ENCODE results near the gene KRTAP6-2. TPM values are rescaled to one million over a fixed set of nuclear protein-coding genes. Genes with fewer than 3 reads are reported as not detected.

Gene KRTAP6-2
- total RNA-seq (not detected), polyA plus RNA-seq (not detected), total RNA-seq (not detected)

- no peak within 1 kb of the TSS for H3K27ac Mint-ChIP-seq
- ChIA-PET POLR2A (no interaction called here), CTCF (no interaction called here)
- H3K4me1 Mint-ChIP-seq, result no peaks in the 10 kb centered on the region
- no peak for ATAC-seq
- Histone ChIP-seq H3K27ac (ENCODE audit: low read depth, low read length) (no peak within 1 kb of the TSS), H3K27me3 (ENCODE audit: control insufficient read depth in 2 of 2, insufficient read depth in 2 of 2, low read length in 2 of 2) (no peaks in the 10 kb centered on the region), H3K4me1 (ENCODE audit: control insufficient read depth in 2 of 2, insufficient read depth in 2 of 2, low read length in 2 of 2) (no peaks in the 10 kb centered on the region), H3K9me3 (ENCODE audit: control insufficient read depth in 2 of 3, low read length in 3 of 3) (no peaks in the 10 kb centered on the region), H3K4me3 (ENCODE audit: low read length) (no peak within 1 kb of the TSS), H3K36me3 (ENCODE audit: control insufficient read depth in 2 of 3, insufficient read depth in 3 of 3, low read length in 3 of 3) (no peaks in the 10 kb centered on the region)
- peaks cover 0 to 14% (median 0%) of the 10 kb centered on the region in 5 donors for H3K27me3 Mint-ChIP-seq
- H3K36me3 Mint-ChIP-seq, result no peaks in the 10 kb centered on the region
- intact Hi-C loops (cut with micrococcal nuclease), result no loop called here
- no peak within 1 kb of the TSS for H3K4me3 Mint-ChIP-seq
- peaks cover 0 to 17% (median 4%) of the 10 kb centered on the region in 11 donors for H3K9me3 Mint-ChIP-seq
- no peak for DNase-seq
Measured at GRCh38 chr21:30598802-30599201, at the start of gene KRTAP6-2. Gene KRTAP6-2 (minus strand): TSS chr21:30598902. CDS start chr21:30598874, 28 bp downstream.

GRCh38 chr21:30646904-30647414 is 48.3 kb upstream of the KRTAP6-2 start:
- no peaks in the 10 kb centered on the region for H3K36me3 Mint-ChIP-seq
- no peak overlapping the region for H3K4me3 Mint-ChIP-seq
- no peak overlapping the region for H3K27ac ChIP-seq (ENCODE audit: low read depth, low read length)
- no peak overlapping the region for H3K27ac Mint-ChIP-seq
- no peaks in the 10 kb centered on the region for H3K27me3 ChIP-seq (ENCODE audit: control insufficient read depth in 2 of 2, insufficient read depth in 2 of 2, low read length in 2 of 2)
- intact Hi-C loops (cut with micrococcal nuclease), result no loop called here
- ATAC-seq, result no peak
- CTCF ChIA-PET, result no interaction called here
- no peaks in the 10 kb centered on the region for H3K4me1 Mint-ChIP-seq
- H3K36me3 ChIP-seq (ENCODE audit: control insufficient read depth in 2 of 3, insufficient read depth in 3 of 3, low read length in 3 of 3), result no peaks in the 10 kb centered on the region
- H3K4me1 ChIP-seq (ENCODE audit: control insufficient read depth in 2 of 2, insufficient read depth in 2 of 2, low read length in 2 of 2), result no peaks in the 10 kb centered on the region
- H3K27me3 Mint-ChIP-seq, result peaks cover 0 to 23% (median 6%) of the 10 kb centered on the region in 5 donors
- H3K9me3 ChIP-seq (ENCODE audit: control insufficient read depth in 2 of 3, low read length in 3 of 3), result no peaks in the 10 kb centered on the region
- POLR2A ChIA-PET, result no interaction called here
- DNase-seq, result no peak
- no peak overlapping the region for H3K4me3 ChIP-seq (ENCODE audit: low read length)
- H3K9me3 Mint-ChIP-seq, result peaks cover 0 to 28% (median 3%) of the 10 kb centered on the region in 11 donors

DNA sequence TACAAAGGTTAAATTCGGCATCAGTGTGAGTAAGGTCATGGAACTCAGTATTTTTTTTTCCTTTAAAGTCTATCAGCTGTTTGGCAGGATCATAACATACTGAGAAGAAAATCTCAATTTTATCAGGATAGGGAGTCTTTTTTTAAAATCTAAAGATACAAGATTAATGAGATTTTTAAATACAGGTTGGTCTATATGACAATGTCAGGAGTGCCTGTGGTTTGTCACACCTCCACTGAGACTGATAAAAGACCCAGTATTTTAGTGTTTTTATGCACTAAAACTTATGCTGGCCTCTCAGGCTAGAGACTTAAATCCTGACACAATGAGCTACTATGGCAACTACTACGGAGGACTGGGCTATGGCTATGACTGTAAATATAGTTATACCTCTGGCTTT is 43.9 kb upstream of the KRTAP6-2 start, which contains the start of gene KRTAP20-3:
TSS of gene KRTAP20-3 (plus strand) at position 301 of the 400 bp plus-strand sequence.
- Histone ChIP-seq H3K27ac (ENCODE audit: low read depth, low read length) (no peak within 1 kb of the TSS), H3K36me3 (ENCODE audit: control insufficient read depth in 2 of 3, insufficient read depth in 3 of 3, low read length in 3 of 3) (no peaks in the 10 kb centered on the region), H3K27me3 (ENCODE audit: control insufficient read depth in 2 of 2, insufficient read depth in 2 of 2, low read length in 2 of 2) (no peaks in the 10 kb centered on the region), H3K9me3 (ENCODE audit: control insufficient read depth in 2 of 3, low read length in 3 of 3) (no peaks in the 10 kb centered on the region), H3K4me1 (ENCODE audit: control insufficient read depth in 2 of 2, insufficient read depth in 2 of 2, low read length in 2 of 2) (no peaks in the 10 kb centered on the region), H3K4me3 (ENCODE audit: low read length) (no peak within 1 kb of the TSS)
- ChIA-PET CTCF (no interaction called here), POLR2A (no interaction called here)
- H3K4me3 Mint-ChIP-seq, result no peak within 1 kb of the TSS
- H3K27me3 Mint-ChIP-seq, result peaks cover 0 to 29% (median 7%) of the 10 kb centered on the region in 5 donors
- DNase-seq (no peak), ATAC-seq (no peak)
- peaks cover 0 to 30% (median 5%) of the 10 kb centered on the region in 11 donors for H3K9me3 Mint-ChIP-seq
- no peaks in the 10 kb centered on the region for H3K4me1 Mint-ChIP-seq
- H3K27ac Mint-ChIP-seq, result peak within 1 kb of the TSS in 1 of 9 donors; percentile 11
- intact Hi-C loops (cut with micrococcal nuclease), result no loop called here
- H3K36me3 Mint-ChIP-seq, result no peaks in the 10 kb centered on the region

- CTCF ChIA-PET, result interaction anchor here (0.7 kb wide), 1 partner anchor 340 kb away, joined by 3 read pairs; no protein-coding TSS in a partner anchor
- intact Hi-C loops (cut with micrococcal nuclease), result no loop called here
- no peak for DNase-seq
- no peak overlapping the region for H3K27ac Mint-ChIP-seq
- POLR2A ChIA-PET, result no interaction called here
- no peak for ATAC-seq
- Histone ChIP-seq H3K36me3 (ENCODE audit: control insufficient read depth in 2 of 3, insufficient read depth in 3 of 3, low read length in 3 of 3) (no peaks in the 10 kb centered on the region), H3K27ac (ENCODE audit: low read depth, low read length) (no peak overlapping the region), H3K4me3 (ENCODE audit: low read length) (no peak overlapping the region), H3K9me3 (ENCODE audit: control insufficient read depth in 2 of 3, low read length in 3 of 3) (no peaks in the 10 kb centered on the region), H3K27me3 (ENCODE audit: control insufficient read depth in 2 of 2, insufficient read depth in 2 of 2, low read length in 2 of 2) (no peaks in the 10 kb centered on the region), H3K4me1 (ENCODE audit: control insufficient read depth in 2 of 2, insufficient read depth in 2 of 2, low read length in 2 of 2) (no peaks in the 10 kb centered on the region)
- H3K9me3 Mint-ChIP-seq, result peaks cover 0 to 15% (median 5%) of the 10 kb centered on the region in 11 donors
- H3K27me3 Mint-ChIP-seq, result peaks cover 0 to 18% (median 3%) of the 10 kb centered on the region in 5 donors
- no peaks in the 10 kb centered on the region for H3K4me1 Mint-ChIP-seq
- H3K36me3 Mint-ChIP-seq, result no peaks in the 10 kb centered on the region
- no peak overlapping the region for H3K4me3 Mint-ChIP-seq
Measured at GRCh38 chr21:30638686-30639085, 40.0 kb upstream of the KRTAP6-2 start.

- no peak within 1 kb of the TSS for H3K4me3 ChIP-seq (ENCODE audit: low read length)
- no peaks in the 10 kb centered on the region for H3K27me3 ChIP-seq (ENCODE audit: control insufficient read depth in 2 of 2, insufficient read depth in 2 of 2, low read length in 2 of 2)
- intact Hi-C loops (cut with micrococcal nuclease), result no loop called here
- H3K27ac ChIP-seq (ENCODE audit: low read depth, low read length), result no peak within 1 kb of the TSS
- H3K4me1 ChIP-seq (ENCODE audit: control insufficient read depth in 2 of 2, insufficient read depth in 2 of 2, low read length in 2 of 2), result no peaks in the 10 kb centered on the region
- no peaks in the 10 kb centered on the region for H3K36me3 ChIP-seq (ENCODE audit: control insufficient read depth in 2 of 3, insufficient read depth in 3 of 3, low read length in 3 of 3)
- Mint-ChIP-seq H3K27ac (no peak within 1 kb of the TSS), H3K36me3 (no peaks in the 10 kb centered on the region), H3K4me3 (no peak within 1 kb of the TSS), H3K27me3 (peaks cover 0 to 10% (median 0%) of the 10 kb centered on the region in 5 donors), H3K4me1 (no peaks in the 10 kb centered on the region), H3K9me3 (peaks cover 0 to 9% (median 0%) of the 10 kb centered on the region in 11 donors)
- POLR2A ChIA-PET, result no interaction called here
- CTCF ChIA-PET, result no interaction called here
- ATAC-seq (no peak), DNase-seq (no peak)
- no peaks in the 10 kb centered on the region for H3K9me3 ChIP-seq (ENCODE audit: control insufficient read depth in 2 of 3, low read length in 3 of 3)
Measured at GRCh38 chr21:30634906-30635305, 36.2 kb upstream of the KRTAP6-2 start, which contains the start of gene KRTAP20-2. Gene KRTAP20-2 (plus strand): TSS chr21:30635206. CDS start chr21:30635264, 58 bp downstream.

DNA sequence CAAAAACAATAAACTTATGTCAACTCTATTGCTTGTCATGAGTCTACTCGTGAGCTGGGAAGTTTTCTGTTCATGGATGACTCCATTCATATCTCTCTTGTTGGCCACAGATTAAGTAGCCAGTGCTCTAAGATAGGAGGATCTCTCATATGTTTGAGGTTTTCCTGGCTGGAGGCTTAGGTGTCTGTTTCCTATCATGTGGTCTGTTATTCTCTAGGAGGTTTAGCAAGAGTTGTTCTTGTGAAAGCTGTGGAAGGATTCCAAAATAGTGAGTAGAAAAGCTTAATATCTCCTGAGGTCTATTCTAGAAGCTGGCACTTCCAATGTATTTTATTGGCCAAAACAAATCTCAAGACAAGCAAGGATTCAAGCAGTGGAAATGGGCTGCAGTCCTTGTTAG is 30.5 kb upstream of the KRTAP6-2 start:
- Histone ChIP-seq H3K4me1 (ENCODE audit: control insufficient read depth in 2 of 2, insufficient read depth in 2 of 2, low read length in 2 of 2) (no peaks in the 10 kb centered on the region), H3K4me3 (ENCODE audit: low read length) (no peak overlapping the region), H3K27me3 (ENCODE audit: control insufficient read depth in 2 of 2, insufficient read depth in 2 of 2, low read length in 2 of 2) (no peaks in the 10 kb centered on the region), H3K27ac (ENCODE audit: low read depth, low read length) (no peak overlapping the region), H3K36me3 (ENCODE audit: control insufficient read depth in 2 of 3, insufficient read depth in 3 of 3, low read length in 3 of 3) (no peaks in the 10 kb centered on the region), H3K9me3 (ENCODE audit: control insufficient read depth in 2 of 3, low read length in 3 of 3) (no peaks in the 10 kb centered on the region)
- CTCF ChIA-PET, result no interaction called here
- intact Hi-C loops (cut with micrococcal nuclease), result no loop called here
- Mint-ChIP-seq H3K27ac (no peak overlapping the region), H3K36me3 (no peaks in the 10 kb centered on the region), H3K4me1 (no peaks in the 10 kb centered on the region), H3K27me3 (peaks cover 0 to 10% (median 0%) of the 10 kb centered on the region in 5 donors), H3K4me3 (no peak overlapping the region), H3K9me3 (peaks cover 0 to 6% (median 0%) of the 10 kb centered on the region in 11 donors)
- ATAC-seq, result no peak
- POLR2A ChIA-PET, result no interaction called here
- DNase-seq, result no peak

DNA sequence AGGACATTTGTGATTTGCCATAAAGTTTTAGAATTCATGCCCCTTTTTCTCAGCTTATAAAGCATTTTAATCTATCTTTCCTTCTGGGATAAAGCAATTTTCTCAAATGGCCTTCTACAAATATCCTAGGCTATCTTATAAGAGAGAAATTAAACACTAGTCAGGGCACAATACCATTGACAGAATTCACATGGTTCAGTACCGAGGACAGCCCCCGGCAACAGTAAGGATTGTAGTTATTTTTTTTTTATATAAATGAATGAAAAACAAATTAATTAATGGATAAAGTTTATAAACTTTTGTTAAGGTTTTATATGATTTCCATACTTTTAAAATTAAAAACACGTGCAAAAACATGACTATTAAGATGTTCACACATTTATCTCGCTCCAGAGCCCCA is 29.4 kb upstream of the KRTAP6-2 start:
- H3K36me3 ChIP-seq (ENCODE audit: control insufficient read depth in 2 of 3, insufficient read depth in 3 of 3, low read length in 3 of 3), result no peaks in the 10 kb centered on the region
- no peak overlapping the region for H3K27ac ChIP-seq (ENCODE audit: low read depth, low read length)
- ChIA-PET POLR2A (no interaction called here), CTCF (no interaction called here)
- intact Hi-C loops (cut with micrococcal nuclease), result no loop called here
- no peaks in the 10 kb centered on the region for H3K4me1 ChIP-seq (ENCODE audit: control insufficient read depth in 2 of 2, insufficient read depth in 2 of 2, low read length in 2 of 2)
- H3K27me3 ChIP-seq (ENCODE audit: control insufficient read depth in 2 of 2, insufficient read depth in 2 of 2, low read length in 2 of 2), result no peaks in the 10 kb centered on the region
- H3K4me3 ChIP-seq (ENCODE audit: low read length), result no peak overlapping the region
- Mint-ChIP-seq H3K9me3 (peaks cover 0 to 10% (median 0%) of the 10 kb centered on the region in 11 donors), H3K27ac (no peak overlapping the region), H3K36me3 (no peaks in the 10 kb centered on the region), H3K27me3 (peaks cover 0 to 10% (median 0%) of the 10 kb centered on the region in 5 donors), H3K4me3 (no peak overlapping the region), H3K4me1 (no peaks in the 10 kb centered on the region)
- H3K9me3 ChIP-seq (ENCODE audit: control insufficient read depth in 2 of 3, low read length in 3 of 3), result no peaks in the 10 kb centered on the region
- ATAC-seq, result no peak
- no peak for DNase-seq

All from naive thymus-derived CD4-positive, alpha-beta T cell (primary cell).